ENCODE measurements around the gene TFCP2.

TFCP2 gene

GRCh38 chr12:51152953-51153352 is 20.0 kb downstream of the TFCP2 start:
- DNase-seq: no peak

DNA sequence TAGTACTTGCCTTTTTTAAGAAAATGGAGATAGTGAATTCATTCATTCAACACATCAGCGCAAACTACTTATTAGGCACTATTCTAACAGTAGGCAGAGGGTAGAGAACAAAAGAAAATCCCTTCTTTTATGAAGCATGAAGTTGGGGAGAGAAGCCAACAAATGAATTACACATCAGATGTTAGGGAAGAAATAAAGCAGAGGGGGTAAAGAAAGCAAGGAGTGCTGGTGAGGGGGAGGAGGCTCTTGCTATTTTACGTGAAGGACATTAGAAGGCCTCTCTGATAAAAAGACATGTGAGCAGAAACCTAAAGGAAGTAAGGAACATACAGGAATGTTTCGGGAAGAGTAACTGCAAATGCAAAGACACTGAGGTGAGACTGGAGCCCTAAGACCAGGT is 22.2 kb downstream of the TFCP2 start:
- DNase-seq: no peak

GRCh38 chr12:51147309-51147708 is 25.6 kb downstream of the TFCP2 start:
- no peak for DNase-seq

DNA sequence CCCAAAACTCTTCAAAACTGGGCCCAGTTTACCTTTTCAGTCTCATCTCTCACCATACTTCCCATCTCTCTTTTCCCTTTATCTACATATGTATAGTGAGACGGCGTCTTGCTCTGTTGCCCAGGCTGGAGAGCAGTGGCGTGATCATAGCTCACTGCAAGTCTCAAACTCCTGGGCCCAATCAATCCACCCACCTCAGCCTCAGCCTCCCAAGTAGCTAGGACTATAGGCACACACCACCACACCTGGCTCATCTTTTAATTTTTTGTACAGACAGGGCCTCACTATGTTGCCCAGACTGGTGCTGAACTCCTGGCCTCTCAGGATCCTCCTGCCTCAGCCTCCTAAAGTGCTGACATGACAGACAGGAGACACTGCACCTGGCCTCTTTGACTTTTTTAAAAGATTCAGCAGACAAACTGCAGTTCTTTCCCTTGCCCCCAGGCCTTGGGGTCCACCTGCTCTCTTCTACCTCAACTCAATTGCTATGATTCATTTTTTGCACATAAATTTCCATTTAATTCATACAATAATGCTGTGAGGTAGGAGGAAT is 33.6 kb downstream of the TFCP2 start:
- no peak for DNase-seq

GRCh38 chr12:51132693-51133092 is 40.2 kb downstream of the TFCP2 start:
- DNase-seq: no peak

GRCh38 chr12:51131745-51132521 is 41.0 kb downstream of the TFCP2 start:
- DNase-seq: no peak

GRCh38 chr12:51128919-51129318 is 44.0 kb downstream of the TFCP2 start:
- no peak for DNase-seq

DNA sequence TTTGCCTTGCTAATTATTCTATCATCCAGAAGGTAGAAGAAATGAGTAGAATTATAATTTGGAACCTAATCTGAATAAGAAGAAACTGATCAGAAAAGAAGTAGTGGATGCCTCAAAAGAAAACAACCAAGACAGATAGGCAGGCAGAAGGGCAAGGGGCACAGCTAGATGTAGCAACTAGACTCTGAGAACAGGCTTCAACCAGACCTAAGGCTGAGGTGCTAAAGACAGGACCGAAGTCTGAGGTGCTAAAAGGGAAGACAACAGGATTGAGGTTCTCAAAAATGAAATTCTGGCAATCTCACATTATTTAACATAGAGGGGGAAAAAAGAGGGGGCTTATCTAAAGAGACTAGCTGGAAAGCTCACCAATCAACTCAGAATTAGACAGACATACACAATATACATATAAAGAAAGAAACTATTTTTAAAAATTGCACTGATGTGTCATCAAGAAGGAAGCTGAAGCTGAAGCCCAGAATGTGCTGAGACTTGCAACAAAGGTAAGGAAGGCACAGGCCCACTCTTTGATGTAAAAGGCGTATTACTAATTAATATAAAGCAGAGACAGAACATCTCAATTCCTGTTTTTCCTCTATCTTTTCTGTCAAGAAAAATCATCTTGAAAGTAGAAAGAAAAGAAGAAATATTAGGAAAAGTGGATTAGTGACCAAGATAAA is 45.7 kb downstream of the TFCP2 start:
- no peak for DNase-seq

GRCh38 chr12:51126297-51126696 is 46.6 kb downstream of the TFCP2 start:
- DNase-seq: no peak

DNA sequence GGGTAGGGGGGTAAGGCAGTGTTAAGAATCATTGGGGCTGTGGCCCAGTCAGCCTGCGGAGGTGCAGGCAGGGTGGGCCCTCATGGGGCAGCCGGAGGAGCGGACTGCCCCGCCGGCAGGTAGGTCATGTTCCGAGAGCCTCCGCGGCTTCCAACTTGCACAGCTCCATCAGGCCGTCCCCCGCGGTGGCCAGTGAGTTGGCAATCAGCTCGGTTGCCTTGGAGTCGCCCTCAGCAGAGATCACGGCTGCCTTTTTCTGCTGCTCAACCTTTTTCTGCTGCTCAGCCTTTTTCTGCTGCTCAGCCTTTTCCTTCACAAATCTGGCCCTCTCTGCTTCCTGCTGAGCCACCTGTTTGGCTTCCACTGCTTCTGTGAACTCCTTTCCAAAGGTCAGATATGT is 48.4 kb downstream of the TFCP2 start:
- DNase-seq: no peak

DNA sequence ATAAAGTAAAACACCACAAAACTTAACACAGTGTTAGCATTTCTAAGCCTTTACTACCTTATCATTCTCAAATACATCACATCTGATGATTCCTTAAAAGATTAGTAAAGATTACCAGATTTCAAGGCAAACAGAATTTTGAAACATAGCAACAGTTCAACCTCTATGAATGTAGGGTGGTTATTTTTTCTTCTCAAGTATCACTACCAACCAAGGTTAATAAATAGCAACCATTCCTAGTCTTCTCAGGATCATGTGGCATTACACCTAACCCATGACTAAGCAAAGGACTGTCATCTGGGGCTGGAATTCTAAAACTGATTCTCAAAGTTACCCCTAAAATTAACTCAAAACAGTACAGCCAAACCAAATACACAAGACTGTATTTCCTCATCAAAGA is 50.1 kb downstream of the TFCP2 start:
- no peak for DNase-seq

GRCh38 chr12:51118706-51119105 is 54.2 kb downstream of the TFCP2 start:
- DNase-seq: no peak

GRCh38 chr12:51115533-51115932 is 57.4 kb downstream of the TFCP2 start:
- DNase-seq: no peak

DNA sequence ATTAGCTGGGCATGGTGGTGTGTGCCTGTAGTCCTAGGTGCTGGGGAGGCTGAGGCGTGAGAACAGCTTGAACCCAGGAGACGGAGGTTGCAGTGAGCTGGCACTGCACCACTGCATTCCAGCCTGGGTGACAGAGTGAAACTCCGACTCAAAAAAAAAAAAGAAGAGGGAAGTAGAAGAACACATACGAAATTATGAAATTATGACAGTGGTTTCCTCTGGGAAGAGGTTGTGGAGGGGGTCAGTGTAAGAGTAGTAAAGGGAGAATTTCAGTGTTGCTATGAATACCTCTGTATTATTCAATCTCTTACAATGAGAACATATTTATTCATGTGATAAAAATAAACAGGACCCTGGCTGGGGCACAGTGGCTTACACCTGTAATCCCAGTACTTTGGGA is 64.8 kb downstream of the TFCP2 start:
- peak; percentile 21 to 25 for DNase-seq

DNA sequence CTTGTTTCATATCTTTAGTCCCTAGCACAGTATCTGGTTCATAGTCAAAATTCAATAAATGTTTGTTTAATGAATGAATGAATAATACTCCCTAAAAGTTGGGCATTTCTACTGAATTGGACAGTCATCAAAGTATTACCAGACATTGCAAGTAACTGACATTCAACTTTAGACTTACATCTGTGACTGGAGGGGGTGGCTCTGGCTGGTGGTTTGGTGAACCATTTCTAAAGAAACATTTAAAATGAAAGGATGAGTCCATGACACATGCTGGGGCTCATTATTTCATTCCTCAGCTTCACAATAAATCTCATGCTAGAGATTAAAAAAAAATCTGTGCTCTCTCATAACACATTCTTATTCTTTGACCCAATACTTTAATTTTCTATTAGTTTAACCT is 69.0 kb downstream of the TFCP2 start:
- no peak for DNase-seq

GRCh38 chr12:51098611-51099010 is 74.3 kb downstream of the TFCP2 start:
- DNase-seq: no peak

DNA sequence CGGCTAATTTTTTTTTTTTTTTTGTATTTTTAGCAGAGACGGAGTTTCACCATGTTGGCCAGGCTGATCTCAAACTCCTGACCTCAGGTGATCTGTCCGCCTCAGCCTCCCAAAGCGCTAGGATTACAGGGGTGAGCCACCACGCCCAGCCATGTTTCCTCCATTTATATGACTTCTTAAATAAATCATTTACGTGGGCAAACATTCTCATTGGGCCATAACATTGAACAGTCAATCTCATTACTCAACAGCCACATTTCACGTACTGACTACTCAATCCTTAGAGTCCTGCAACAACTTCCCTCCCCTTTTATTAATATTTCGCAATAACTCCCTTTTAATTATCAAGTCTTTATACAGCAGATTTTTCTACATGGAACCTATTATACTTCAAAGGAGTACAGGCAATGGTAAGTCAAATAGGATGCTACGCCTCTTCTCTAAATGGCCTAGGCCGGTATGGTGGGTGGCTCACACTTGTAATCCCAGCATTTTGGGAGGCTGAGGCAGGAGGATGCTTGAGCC is 82.2 kb downstream of the TFCP2 start:
- DNase-seq: no peak

DNA sequence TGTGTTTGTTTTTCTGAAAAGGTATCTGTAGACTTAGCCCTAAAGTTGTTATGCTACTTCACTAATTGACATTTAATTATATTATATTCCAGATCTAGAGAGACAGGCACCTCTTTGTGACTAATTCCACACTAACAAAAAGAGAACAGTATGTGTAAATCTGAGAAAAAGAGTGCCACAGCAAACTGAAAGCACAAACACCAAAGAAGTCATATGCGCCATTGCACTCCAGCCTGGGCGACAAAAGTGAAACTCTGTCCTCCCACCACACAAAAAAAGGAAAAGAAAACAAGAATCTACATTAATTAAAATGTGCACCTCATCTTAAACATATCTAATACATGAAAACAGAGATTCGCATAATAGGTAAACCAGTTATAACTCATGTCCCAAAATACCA is 85.1 kb downstream of the TFCP2 start:
- peak in 1 of 2 donors; percentile 4 for DNase-seq

DNA sequence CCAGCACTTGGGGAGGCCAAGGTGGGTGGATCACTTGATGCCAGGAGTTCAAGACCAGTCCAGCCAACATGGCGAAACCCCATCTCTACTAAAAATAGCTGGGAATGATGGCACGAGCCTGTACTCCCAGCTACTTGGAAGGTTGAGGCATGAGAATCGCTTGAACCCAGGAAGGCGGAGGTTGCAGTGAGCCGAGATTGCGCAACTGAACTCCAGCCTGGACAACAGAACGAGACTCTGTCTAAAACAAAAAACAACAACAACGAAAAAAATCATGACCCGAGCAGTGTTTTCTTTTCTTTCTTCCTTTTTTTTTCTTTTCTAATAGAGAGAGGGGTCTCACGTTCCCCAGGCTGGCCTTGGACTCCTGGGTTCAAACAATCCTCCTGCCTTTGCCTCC is 86.0 kb downstream of the TFCP2 start:
- DNase-seq: no peak

- DNase-seq: peak; percentile 13 to 38
Observed at GRCh38 chr12:51085757-51086156, 87.2 kb downstream of the TFCP2 start.

GRCh38 chr12:51083126-51083833 is 89.7 kb downstream of the TFCP2 start, which contains the start of gene CSRNP2:
Gene CSRNP2 (minus strand): TSS chr12:51083596. CDS start chr12:51076561, 7,035 bp downstream.
- peak; percentile 93 to 94 for DNase-seq

GRCh38 chr12:51082561-51083125 is 90.3 kb downstream of the TFCP2 start:
- peak; percentile 21 to 29 for DNase-seq

DNA sequence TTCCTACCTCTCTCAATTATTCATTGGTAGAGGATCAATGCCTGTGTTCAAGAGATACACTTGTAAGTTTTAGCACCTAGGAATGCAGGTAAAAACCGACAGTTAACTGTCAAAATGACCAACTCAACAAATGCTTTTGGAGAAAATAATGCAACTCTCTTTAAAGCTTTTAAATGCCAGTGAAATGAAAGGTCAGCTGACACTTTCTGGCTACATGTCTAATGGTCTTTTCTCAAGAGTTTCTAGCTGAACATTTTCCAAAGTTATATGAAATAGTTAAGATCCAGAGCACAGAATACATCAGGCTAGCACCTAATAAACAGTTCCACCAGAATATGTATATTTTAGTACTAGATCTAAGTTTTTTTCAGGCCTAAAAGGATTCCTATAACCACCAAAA is 91.5 kb downstream of the TFCP2 start:
- no peak for DNase-seq

Data from inflammatory macrophage treated with lipopolysaccharide for 1 hour (primary cell).